HepG2 (cell line): Measurements from ENCODE around the gene ZMIZ1. TPM values are rescaled to one million over a fixed set of nuclear protein-coding genes. Genes with fewer than 3 reads are reported as not detected.

Experiments
- ARNT ChIP-seq: fragments of 450-650 bp; IDR thresholded peaks from 2 replicates; pipeline ENCODE4 v1.6.1; 2017
- DDIT3 ChIP-seq: sonication (generic); formaldehyde crosslinking; IDR thresholded peaks from 2 replicates; pipeline ENCODE4 v1.4.0; 2020; ENCODE audit warnings: mild to moderate bottlenecking, missing genetic modification reagents
- FOXP1 ChIP-seq, 2 experiments: fragments of 450-650 bp in 1 of 2; IDR thresholded peaks; 2 replicates each; pipeline ENCODE4 v1.6.1; 2017 to 2018; ENCODE audit warnings: antibody characterized with exemption in 1 of 2
- FOXP4 ChIP-seq: sonication (generic); formaldehyde crosslinking; IDR thresholded peaks from 2 replicates; pipeline ENCODE4 v1.4.0; 2020; ENCODE audit warnings: missing genetic modification reagents
- HDAC1 ChIP-seq: sonication (generic); formaldehyde crosslinking; IDR thresholded peaks from 2 replicates; pipeline ENCODE4 v1.5.1; 2020; ENCODE audit warnings: mild to moderate bottlenecking, missing genetic modification reagents
- IRX3 ChIP-seq: sonication (generic); formaldehyde crosslinking; IDR thresholded peaks from 2 replicates; pipeline ENCODE4 v1.8.1; 2023; ENCODE audit warnings: mild to moderate bottlenecking, low read depth, missing genetic modification reagents, borderline replicate concordance
- MAF1 ChIP-seq: sonication (generic); formaldehyde crosslinking; IDR thresholded peaks from 2 replicates; pipeline ENCODE4 v1.5.0; 2020; ENCODE audit warnings: missing genetic modification reagents, borderline replicate concordance
- MAFK ChIP-seq, 2 experiments: IDR thresholded peaks in 1 of 2; conservative IDR thresholded peaks in 1 of 2; 2 replicates each; pipeline ENCODE4 v1.6.1; 2011; ENCODE audit warnings: improper control_type of control experiment in 2 of 2, low read length in 2 of 2
- MTA3 ChIP-seq: sonication (generic); formaldehyde crosslinking; IDR thresholded peaks from 2 replicates; pipeline ENCODE4 v1.4.0; 2020; ENCODE audit warnings: missing genetic modification reagents
- MYPOP ChIP-seq: sonication (generic); formaldehyde crosslinking; IDR thresholded peaks from 2 replicates; pipeline ENCODE4 v1.8.1; 2023; ENCODE audit warnings: mild to moderate bottlenecking, moderate library complexity, missing genetic modification reagents
- THAP11 ChIP-seq: IDR thresholded peaks from 2 replicates; pipeline ENCODE4 v1.6.1; 2016; ENCODE audit warnings: missing biosample characterization, missing genetic modification reagents
- TOE1 ChIP-seq: sonication (generic); formaldehyde crosslinking; IDR thresholded peaks from 2 replicates; pipeline ENCODE4 v1.4.0; 2020; ENCODE audit warnings: mild to moderate bottlenecking, missing genetic modification reagents
- ZEB1 ChIP-seq: IDR thresholded peaks from 2 replicates; pipeline ENCODE4 v1.6.1; 2012; ENCODE audit warnings: mild to moderate bottlenecking, low read depth, inconsistent platforms; ENCODE audit not compliant: insufficient replicate concordance
- ZKSCAN8 ChIP-seq: IDR thresholded peaks from 2 replicates; pipeline ENCODE4 v1.6.1; 2016; ENCODE audit warnings: borderline replicate concordance, missing genetic modification reagents, missing compliant biosample characterization
- ZNF460 ChIP-seq: sonication (generic); formaldehyde crosslinking; IDR thresholded peaks from 2 replicates; pipeline ENCODE4 v1.5.1; 2020; ENCODE audit warnings: missing genetic modification reagents, mild to moderate bottlenecking, borderline replicate concordance
- ZNF512B ChIP-seq: sonication (generic); formaldehyde crosslinking; IDR thresholded peaks from 2 replicates; pipeline ENCODE4 v1.5.1; 2020; ENCODE audit warnings: missing genetic modification reagents, mild to moderate bottlenecking, borderline replicate concordance
- ZNF530 ChIP-seq: sonication (generic); formaldehyde crosslinking; IDR thresholded peaks from 2 replicates; pipeline ENCODE4 v1.5.0; 2020; ENCODE audit warnings: low read depth, mild to moderate bottlenecking, missing genetic modification reagents
- ZNF670 ChIP-seq: sonication (generic); formaldehyde crosslinking; IDR thresholded peaks from 2 replicates; pipeline ENCODE4 v1.8.0; 2022; ENCODE audit warnings: mild to moderate bottlenecking, missing genetic modification reagents, borderline replicate concordance
- ZNF770 ChIP-seq: sonication (generic); formaldehyde crosslinking; IDR thresholded peaks from 2 replicates; pipeline ENCODE4 v1.5.0; 2020; ENCODE audit warnings: mild to moderate bottlenecking, missing genetic modification reagents
- ZNF781 ChIP-seq: sonication (generic); formaldehyde crosslinking; IDR thresholded peaks from 2 replicates; pipeline ENCODE4 v1.5.1; 2020; ENCODE audit warnings: borderline replicate concordance, mild to moderate bottlenecking, missing genetic modification reagents; ENCODE audit errors: not compliant biosample characterization
- ZZZ3 ChIP-seq: sonication (generic); formaldehyde crosslinking; IDR thresholded peaks from 2 replicates; pipeline ENCODE4 v1.4.0; 2020; ENCODE audit warnings: missing genetic modification reagents, mild to moderate bottlenecking, borderline replicate concordance
- polyA plus RNA-seq, 8 experiments: library from polyadenylated mRNA; depleted of rRNA in 3 of 8; stranded (reverse) in 7 of 8; unstranded in 1 of 8; fragments of >200 nt; fragmentation: Illumina TruSeq in 4 of 8; extraction: Trizol in 4 of 8; gene quantifications; 2 replicates each; pipeline versions ENCODE4 v1.2.1 to v1.2.3, GENCODE V29; 2011 to 2016; ENCODE audit warnings: low read depth in 4 of 8, missing spikeins in 1 of 8, mixed read lengths in 1 of 8; ENCODE audit not compliant: insufficient read depth in 1 of 8
- total RNA-seq, 5 experiments: library from RNA; depleted of rRNA; stranded (reverse); fragments of >200 nt; fragmentation: Illumina TruSeq; extraction: Trizol; gene quantifications; 2 replicates each; pipeline ENCODE4 v1.2.3, GENCODE V29; 2016; ENCODE audit warnings: low read depth in 1 of 5

ZMIZ1 gene
- total and polyA plus RNA-seq, 2 of the 13 experiments (the other 11 are each of a cell fraction or from before 2014, with no cell fraction given), result 5.3 to 10.2 TPM

GRCh38 chr10:79127151-79127961, 58.6 kb downstream of the ZMIZ1 start (continued):
- no peak for TF ChIP-seq ZNF781
- TF ChIP-seq HDAC1 (CRISPR knock-in tag), result peak; percentile 90
- no peak for TF ChIP-seq ARNT
- TF ChIP-seq ZNF530 (CRISPR knock-in tag), result no peak
- no peak for TF ChIP-seq MAFK (conservative IDR thresholded peaks at IDR 0.05 in 1 of 2, IDR thresholded peaks at IDR 0.05 in 1 of 2; ENCODE audit: low read length in 2 of 2)
- peak; percentile 96 for TF ChIP-seq ZNF770
- TF ChIP-seq ZNF512B, result no peak
- TF ChIP-seq ZEB1, result peak; percentile 76
- TF ChIP-seq FOXP1 (IDR thresholded peaks at IDR 0.05), result no peak
- no peak for TF ChIP-seq FOXP1 (CRISPR knock-in tag; IDR thresholded peaks at IDR 0.05)
- TF ChIP-seq ZZZ3 (CRISPR knock-in tag), result no peak
- TF ChIP-seq MAF1 (CRISPR knock-in tag), result no peak
- no peak for TF ChIP-seq ZKSCAN8 (CRISPR knock-in tag)
- no peak for TF ChIP-seq MTA3 (CRISPR knock-in tag)
- TF ChIP-seq TOE1 (CRISPR knock-in tag), result no peak
- peak; percentile 48; the same call in 1 of the 2 replicates for TF ChIP-seq FOXP4 (CRISPR knock-in tag)
- 0 out of 2 replicates have a peak, but pooled peaks have one; percentile 55 for TF ChIP-seq ZNF670
- peak; percentile 53; the same call in 1 of the 2 replicates for TF ChIP-seq THAP11 (CRISPR knock-in tag)
- TF ChIP-seq IRX3, result no peak
- TF ChIP-seq ZNF460, result no peak
- TF ChIP-seq DDIT3 (CRISPR knock-in tag), result no peak
- TF ChIP-seq MYPOP (CRISPR knock-in tag), result peak; percentile 53; the same call in 1 of the 2 replicates
